ENCODE measurements around the gene PPRC1.

- TF ChIP-seq, protein P1, sequence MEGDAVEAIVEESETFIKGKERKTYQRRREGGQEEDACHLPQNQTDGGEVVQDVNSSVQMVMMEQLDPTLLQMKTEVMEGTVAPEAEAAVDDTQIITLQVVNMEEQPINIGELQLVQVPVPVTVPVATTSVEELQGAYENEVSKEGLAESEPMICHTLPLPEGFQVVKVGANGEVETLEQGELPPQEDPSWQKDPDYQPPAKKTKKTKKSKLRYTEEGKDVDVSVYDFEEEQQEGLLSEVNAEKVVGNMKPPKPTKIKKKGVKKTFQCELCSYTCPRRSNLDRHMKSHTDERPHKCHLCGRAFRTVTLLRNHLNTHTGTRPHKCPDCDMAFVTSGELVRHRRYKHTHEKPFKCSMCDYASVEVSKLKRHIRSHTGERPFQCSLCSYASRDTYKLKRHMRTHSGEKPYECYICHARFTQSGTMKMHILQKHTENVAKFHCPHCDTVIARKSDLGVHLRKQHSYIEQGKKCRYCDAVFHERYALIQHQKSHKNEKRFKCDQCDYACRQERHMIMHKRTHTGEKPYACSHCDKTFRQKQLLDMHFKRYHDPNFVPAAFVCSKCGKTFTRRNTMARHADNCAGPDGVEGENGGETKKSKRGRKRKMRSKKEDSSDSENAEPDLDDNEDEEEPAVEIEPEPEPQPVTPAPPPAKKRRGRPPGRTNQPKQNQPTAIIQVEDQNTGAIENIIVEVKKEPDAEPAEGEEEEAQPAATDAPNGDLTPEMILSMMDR (IDR thresholded peaks at IDR 0.05; ENCODE audit: insufficient read depth, low read length, poor library complexity, severe bottlenecking), result no peak
- no peak for TF ChIP-seq EZH2phosphoT487 (conservative IDR thresholded peaks at IDR 0.05; ENCODE audit: low read length)
These were observed 42.6 kb downstream of the PPRC1 start for GRCh38 chr10:102175415-102175814.
